ENCODE data around the gene PLEKHG4. TPM values are rescaled to one million over a fixed set of nuclear protein-coding genes. Genes with fewer than 3 reads are reported as not detected.

PLEKHG4 gene
- polyA plus RNA-seq, 1 donor from 2014 or later: 0.28 TPM

GRCh38 chr16:67282447-67282805, 3.1 kb downstream of the PLEKHG4 start:
- Histone ChIP-seq H3F3A (ENCODE audit: insufficient read depth, low read length, poor library complexity, severe bottlenecking) (no peaks in the 10 kb centered on the region), H3K4me2 (ENCODE audit: low read length) (no peak overlapping the region), H3K27me3 (ENCODE audit: insufficient read depth, low read depth, low read length) (peaks cover 6% of the 10 kb centered on the region), H3K9me3 (ENCODE audit: low read length) (no peaks in the 10 kb centered on the region), H3K79me2 (replicated peaks; ENCODE audit: insufficient read depth, low read length) (no peaks in the 10 kb centered on the region), H3K9me2 (ENCODE audit: insufficient read depth, low read length) (no peaks in the 10 kb centered on the region), H2AFZ (ENCODE audit: low read depth, low read length) (no peak overlapping the region), H4K20me1 (ENCODE audit: insufficient read depth) (no peaks in the 10 kb centered on the region), H3K9ac (ENCODE audit: low read length) (no peak overlapping the region), H3K4me3 (ENCODE audit: low read length) (no peak overlapping the region), H3K36me3 (ENCODE audit: insufficient read depth, low read length) (no peaks in the 10 kb centered on the region), H3K27ac (ENCODE audit: low read length) (no peak overlapping the region)
- no peak for TF ChIP-seq RAD21 (conservative IDR thresholded peaks at IDR 0.05)
- TF ChIP-seq EZH2 (IDR thresholded peaks at IDR 0.05; ENCODE audit: borderline replicate concordance, insufficient read depth, low read length, poor library complexity, severe bottlenecking): no peak
- no peak for TF ChIP-seq EP300 (conservative IDR thresholded peaks at IDR 0.05; ENCODE audit: poor library complexity, severe bottlenecking)
- TF ChIP-seq CTCF (IDR thresholded peaks at IDR 0.05; ENCODE audit: poor library complexity, severe bottlenecking): no peak
- TF ChIP-seq SMC3 (conservative IDR thresholded peaks at IDR 0.05; ENCODE audit: poor library complexity): no peak
- TF ChIP-seq MXI1 (conservative IDR thresholded peaks at IDR 0.05; ENCODE audit: poor library complexity, severe bottlenecking): no peak
- no peak for TF ChIP-seq TAF1 (IDR thresholded peaks at IDR 0.05; ENCODE audit: low read depth)
- no peak for TF ChIP-seq REST (IDR thresholded peaks at IDR 0.05; ENCODE audit: borderline replicate concordance)

- H3K9me2 ChIP-seq (ENCODE audit: insufficient read depth, low read length): no peaks in the 10 kb centered on the region
- peaks cover 6% of the 10 kb centered on the region for H3K27me3 ChIP-seq (ENCODE audit: insufficient read depth, low read depth, low read length)
- H3K79me2 ChIP-seq (replicated peaks; ENCODE audit: insufficient read depth, low read length): no peaks in the 10 kb centered on the region
- no peak overlapping the region for H2AFZ ChIP-seq (ENCODE audit: low read depth, low read length)
- no peak overlapping the region for H3K4me2 ChIP-seq (ENCODE audit: low read length)
- H3K4me3 ChIP-seq (ENCODE audit: low read length): no peak overlapping the region
- TF ChIP-seq SMC3 (conservative IDR thresholded peaks at IDR 0.05; ENCODE audit: poor library complexity) (no peak), REST (IDR thresholded peaks at IDR 0.05; ENCODE audit: borderline replicate concordance) (no peak), CTCF (IDR thresholded peaks at IDR 0.05; ENCODE audit: poor library complexity, severe bottlenecking) (no peak), TAF1 (IDR thresholded peaks at IDR 0.05; ENCODE audit: low read depth) (no peak), POLR2AphosphoS5 (IDR thresholded peaks at IDR 0.05) (no peak), MXI1 (conservative IDR thresholded peaks at IDR 0.05; ENCODE audit: poor library complexity, severe bottlenecking) (no peak), EZH2 (IDR thresholded peaks at IDR 0.05; ENCODE audit: borderline replicate concordance, insufficient read depth, low read length, poor library complexity, severe bottlenecking) (no peak), EP300 (conservative IDR thresholded peaks at IDR 0.05; ENCODE audit: poor library complexity, severe bottlenecking) (no peak), RAD21 (conservative IDR thresholded peaks at IDR 0.05) (no peak)
- H4K20me1 ChIP-seq (ENCODE audit: insufficient read depth): no peaks in the 10 kb centered on the region
- no peak overlapping the region for H3K9ac ChIP-seq (ENCODE audit: low read length)
- H3F3A ChIP-seq (ENCODE audit: insufficient read depth, low read length, poor library complexity, severe bottlenecking): no peaks in the 10 kb centered on the region
- H3K27ac ChIP-seq (ENCODE audit: low read length): no peak overlapping the region
- no peaks in the 10 kb centered on the region for H3K36me3 ChIP-seq (ENCODE audit: insufficient read depth, low read length)
- no peaks in the 10 kb centered on the region for H3K9me3 ChIP-seq (ENCODE audit: low read length)
Observed at GRCh38 chr16:67283039-67283825, 3.9 kb downstream of the PLEKHG4 start.
